Spleen (tissue), 11 donors: ENCODE measurements around the gene AP5M1. TPM values are rescaled to one million over a fixed set of nuclear protein-coding genes. Genes with fewer than 3 reads are reported as not detected.

Experiments used
- DNase-seq: peaks from one replicate; pipeline ENCODE4 v3.0.0-alpha.2; 2020
- H3K27ac ChIP-seq, 8 donors: fragments of 200-600 bp; sonication (generic) in 7 of 8; 1 replicate in 4 of 8; 2 replicates in 4 of 8; pipeline versions ENCODE4 v1.5.0 to v1.8.0; 2016 to 2021; ENCODE audit warnings: inconsistent platforms in 4 of 8, mild to moderate bottlenecking in 4 of 8, moderate library complexity in 1 of 8
- H3K27me3 ChIP-seq, 7 donors: fragments of 200-600 bp; sonication (generic) in 6 of 7; replicated peaks in 1 of 7; 1 replicate in 4 of 7; 2 replicates in 3 of 7; pipeline versions ENCODE4 v1.5.0 to v1.8.0; 2016 to 2021; ENCODE audit warnings: inconsistent platforms in 3 of 7, mild to moderate bottlenecking in 1 of 7
- H3K36me3 ChIP-seq, 6 donors: fragments of 200-600 bp; sonication (generic) in 5 of 6; 1 replicate in 4 of 6; 2 replicates in 2 of 6; pipeline versions ENCODE4 v1.5.0 to v1.8.0; 2016 to 2021; ENCODE audit warnings: inconsistent platforms in 2 of 6
- H3K4me1 ChIP-seq, 6 donors: fragments of 200-600 bp; sonication (generic) in 5 of 6; 1 replicate in 3 of 6; 2 replicates in 3 of 6; pipeline versions ENCODE4 v1.5.0 to v1.8.0; 2016 to 2021; ENCODE audit warnings: inconsistent platforms in 3 of 6
- H3K4me3 ChIP-seq, 8 donors: fragments of 200-600 bp; sonication (generic) in 7 of 8; 1 replicate in 4 of 8; 2 replicates in 4 of 8; pipeline versions ENCODE4 v1.5.0 to v1.8.0; 2016 to 2021; ENCODE audit warnings: inconsistent platforms in 4 of 8, mild to moderate bottlenecking in 4 of 8, moderate library complexity in 2 of 8
- H3K9me3 ChIP-seq, 8 donors: fragments of 200-600 bp; sonication (generic) in 7 of 8; 1 replicate in 4 of 8; 2 replicates in 4 of 8; pipeline versions ENCODE4 v1.5.0 to v1.8.0; 2016 to 2021; ENCODE audit warnings: inconsistent platforms in 4 of 8
- POLR2A ChIP-seq, 3 donors: fragments of 450-650 bp; IDR thresholded peaks; one replicate each; pipeline ENCODE4 v1.5.1; 2017; ENCODE audit warnings: antibody characterized with exemption in 3 of 3, mild to moderate bottlenecking in 1 of 3
- POLR2AphosphoS5 ChIP-seq, 3 donors: sonication (generic); formaldehyde crosslinking; IDR thresholded peaks; one replicate each; pipeline ENCODE4 v1.5.1; 2017; ENCODE audit warnings: antibody characterized with exemption in 3 of 3
- WGBS, 5 donors: extraction: QIAGEN DNeasy Blood & Tissue Kit in 3 of 5; methylation state at CpG; one replicate each; pipeline versions ENCODE4 v1.1.5 to v1.1.7; 2013 to 2018; 5-methylcytosine and 5-hydroxymethylcytosine counted together
- intact Hi-C: fragments of 100-400 bp; cut with DNase I; formaldehyde crosslinking; loops from one replicate; pipeline ENCODE4 v1.15.0; 2023; ENCODE audit warnings: low total_unique reads
- polyA plus RNA-seq, 3 donors: library from polyadenylated mRNA; stranded (reverse); fragments of 200-250 nt; gene quantifications; one replicate each; pipeline ENCODE4 v1.2.1, GENCODE V29; 2013
- total RNA-seq, 7 donors: library from RNA; depleted of rRNA in 3 of 7; stranded (reverse); fragments of >200 nt in 3 of 7; fragmentation: NEBNext Ultra II Directional in 4 of 7; extraction: Animal tissue kit (Norgen Biotek cat#: 25700) in 4 of 7; gene quantifications; one replicate each; pipeline versions ENCODE4 v1.1.0 to v1.2.1, GENCODE V29; 2016 to 2021
- TF ChIP-seq, protein P1 (sequence below), 11 experiments: fragments of 200-600 bp in 7 of 11; fragments of 450-650 bp in 4 of 11; sonication (generic) in 4 of 11; IDR thresholded peaks in 8 of 11; conservative IDR thresholded peaks in 3 of 11; 1 replicate in 7 of 11; 2 replicates in 4 of 11; pipeline versions ENCODE4 v1.4.0 to v1.8.0; 2016 to 2021; ENCODE audit warnings: antibody characterized with exemption in 11 of 11, inconsistent platforms in 4 of 11, mild to moderate bottlenecking in 1 of 11
- donor health status: healthy with polysubstance abuse.
- donor health status: DM: no; HTN: no; CAD: no; lungs with moderate emphysema.
- donor health status: DM: no; HTN: no; CAD: no.
- donor health status: Bipolar disorder and iron deficiency.
- donor health status: healthy.
- donor health status: DM: no; HTN: no; CAD: no.
- donor health status: DM: yes; HTN: yes; CAD: no.

Gene AP5M1
- total and polyA plus RNA-seq, 10 donors: 6.1 to 47.9 (median 39.9) TPM

DNA sequence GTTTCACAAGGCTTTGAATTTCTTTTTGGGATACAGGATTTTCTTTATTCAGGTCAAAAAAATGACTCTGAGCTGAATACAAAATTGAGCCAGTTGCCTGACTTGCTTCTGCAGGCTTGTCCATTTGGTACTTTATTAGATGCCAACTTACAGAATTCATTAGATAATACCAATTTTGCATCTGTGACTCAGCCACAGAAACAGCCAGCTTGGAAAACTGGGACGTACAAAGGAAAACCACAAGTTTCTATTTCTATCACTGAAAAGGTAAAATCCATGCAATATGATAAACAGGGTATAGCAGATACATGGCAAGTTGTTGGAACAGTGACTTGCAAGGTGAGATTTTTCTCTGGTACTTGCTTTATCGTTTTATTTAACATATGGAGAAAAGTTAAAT lies 5.8 kb downstream of the AP5M1 start:
- Histone ChIP-seq H3K4me3 (no peak overlapping the region), H3K36me3 (peaks cover 0 to 53% (median 13%) of the 10 kb centered on the region in 6 donors), H3K27ac (no peak overlapping the region), H3K4me1 (peaks cover 18 to 43% (median 31%) of the 10 kb centered on the region in 6 donors), H3K9me3 (no peaks in the 10 kb centered on the region), H3K27me3 (no peaks in the 10 kb centered on the region)
- no peak for TF ChIP-seq POLR2A (IDR thresholded peaks at IDR 0.05)
- TF ChIP-seq, protein P1, sequence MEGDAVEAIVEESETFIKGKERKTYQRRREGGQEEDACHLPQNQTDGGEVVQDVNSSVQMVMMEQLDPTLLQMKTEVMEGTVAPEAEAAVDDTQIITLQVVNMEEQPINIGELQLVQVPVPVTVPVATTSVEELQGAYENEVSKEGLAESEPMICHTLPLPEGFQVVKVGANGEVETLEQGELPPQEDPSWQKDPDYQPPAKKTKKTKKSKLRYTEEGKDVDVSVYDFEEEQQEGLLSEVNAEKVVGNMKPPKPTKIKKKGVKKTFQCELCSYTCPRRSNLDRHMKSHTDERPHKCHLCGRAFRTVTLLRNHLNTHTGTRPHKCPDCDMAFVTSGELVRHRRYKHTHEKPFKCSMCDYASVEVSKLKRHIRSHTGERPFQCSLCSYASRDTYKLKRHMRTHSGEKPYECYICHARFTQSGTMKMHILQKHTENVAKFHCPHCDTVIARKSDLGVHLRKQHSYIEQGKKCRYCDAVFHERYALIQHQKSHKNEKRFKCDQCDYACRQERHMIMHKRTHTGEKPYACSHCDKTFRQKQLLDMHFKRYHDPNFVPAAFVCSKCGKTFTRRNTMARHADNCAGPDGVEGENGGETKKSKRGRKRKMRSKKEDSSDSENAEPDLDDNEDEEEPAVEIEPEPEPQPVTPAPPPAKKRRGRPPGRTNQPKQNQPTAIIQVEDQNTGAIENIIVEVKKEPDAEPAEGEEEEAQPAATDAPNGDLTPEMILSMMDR (IDR thresholded peaks at IDR 0.05 in 8 of 11, conservative IDR thresholded peaks at IDR 0.05 in 3 of 11): no peak
- intact Hi-C loops: no loop called here
- no peak for DNase-seq
- 80 to 88% (median 83%) methylated on average over 2 of the region's 2 CpGs for WGBS, 5 donors

DNA sequence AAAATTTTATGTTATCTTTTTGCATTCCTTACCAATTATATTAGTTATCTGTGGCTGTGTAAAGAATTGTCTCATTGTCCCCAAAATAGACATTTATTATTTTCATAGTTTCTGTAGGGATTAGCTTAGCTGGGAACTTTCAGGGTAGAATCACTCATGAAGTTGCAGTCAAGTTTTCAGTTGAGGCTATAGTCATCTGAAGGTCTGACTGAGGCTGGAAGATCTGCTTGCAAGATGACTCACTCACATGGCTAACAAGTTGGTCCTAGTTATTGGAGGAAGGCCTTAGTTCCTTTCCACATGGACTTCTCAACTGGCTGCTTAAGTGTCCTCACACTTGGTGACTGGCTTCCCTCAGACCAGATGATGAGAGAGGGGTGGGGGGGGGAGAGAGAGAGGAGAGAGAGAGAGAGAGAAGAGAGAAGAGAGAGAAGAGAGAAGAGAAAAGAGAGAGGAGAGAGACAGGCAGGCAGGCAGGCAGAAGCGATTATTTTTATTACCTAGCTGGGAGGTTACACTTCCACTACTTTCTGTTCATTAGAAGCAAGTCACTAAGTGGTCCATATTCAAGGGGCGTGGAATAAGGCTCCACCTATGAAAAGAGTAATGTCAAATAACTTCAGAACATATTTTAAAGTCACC lies 6.4 kb downstream of the AP5M1 start:
- DNase-seq: no peak
- Histone ChIP-seq H3K9me3 (no peaks in the 10 kb centered on the region), H3K36me3 (peaks cover 0 to 55% (median 16%) of the 10 kb centered on the region in 6 donors), H3K27ac (no peak overlapping the region), H3K4me3 (no peak overlapping the region), H3K4me1 (peaks cover 14 to 37% (median 26%) of the 10 kb centered on the region in 6 donors), H3K27me3 (no peaks in the 10 kb centered on the region)
- TF ChIP-seq POLR2AphosphoS5 (IDR thresholded peaks at IDR 0.05): no peak
- TF ChIP-seq, protein P1 (IDR thresholded peaks at IDR 0.05 in 8 of 11, conservative IDR thresholded peaks at IDR 0.05 in 3 of 11): no peak
- TF ChIP-seq POLR2A (IDR thresholded peaks at IDR 0.05): no peak
- 90 to 96% (median 93%) methylated on average over 2 of the region's 2 CpGs for WGBS, 5 donors
- intact Hi-C loops: no loop called here

GRCh38 chr14:57277062-57277461 lies 8.3 kb downstream of the AP5M1 start:
- Histone ChIP-seq H3K27me3 (no peaks in the 10 kb centered on the region), H3K4me3 (no peak overlapping the region), H3K9me3 (no peaks in the 10 kb centered on the region), H3K27ac (no peak overlapping the region), H3K36me3 (peaks cover 0 to 74% (median 32%) of the 10 kb centered on the region in 6 donors), H3K4me1 (peaks cover under 1 to 18% (median 7%) of the 10 kb centered on the region in 6 donors)
- 96 to 99% (median 97%) methylated on average over 3 of the region's 3 CpGs for WGBS, 5 donors
- no peak for DNase-seq
- TF ChIP-seq, protein P1 (IDR thresholded peaks at IDR 0.05 in 8 of 11, conservative IDR thresholded peaks at IDR 0.05 in 3 of 11): no peak
- intact Hi-C loops: no loop called here

- WGBS, 5 donors: 88 to 97% (median 94%) methylated on average over 2 of the region's 2 CpGs
- H3K36me3 ChIP-seq: peaks cover 2 to 100% (median 48%) of the 10 kb centered on the region in 6 donors
- DNase-seq: no peak
- no peaks in the 10 kb centered on the region for H3K4me1 ChIP-seq
- no peaks in the 10 kb centered on the region for H3K9me3 ChIP-seq
- TF ChIP-seq, protein P1 (IDR thresholded peaks at IDR 0.05 in 8 of 11, conservative IDR thresholded peaks at IDR 0.05 in 3 of 11): no peak
- TF ChIP-seq POLR2A (IDR thresholded peaks at IDR 0.05): no peak
- TF ChIP-seq POLR2AphosphoS5 (IDR thresholded peaks at IDR 0.05): no peak
- no peak overlapping the region for H3K27ac ChIP-seq
- no peak overlapping the region for H3K4me3 ChIP-seq
- no peaks in the 10 kb centered on the region for H3K27me3 ChIP-seq
- intact Hi-C loops: no loop called here
These were observed 19.0 kb downstream of the AP5M1 start for GRCh38 chr14:57287745-57288144.
